Middle frontal gyrus (tissue), 1 donor: ENCODE results near the gene FH.

ENCODE experiments used
- DNase-seq: peaks from one replicate; pipeline ENCODE4 v3.0.0-alpha.2; 2015; ENCODE audit warnings: low spot score; ENCODE audit errors: extremely low spot score

FH gene

DNA sequence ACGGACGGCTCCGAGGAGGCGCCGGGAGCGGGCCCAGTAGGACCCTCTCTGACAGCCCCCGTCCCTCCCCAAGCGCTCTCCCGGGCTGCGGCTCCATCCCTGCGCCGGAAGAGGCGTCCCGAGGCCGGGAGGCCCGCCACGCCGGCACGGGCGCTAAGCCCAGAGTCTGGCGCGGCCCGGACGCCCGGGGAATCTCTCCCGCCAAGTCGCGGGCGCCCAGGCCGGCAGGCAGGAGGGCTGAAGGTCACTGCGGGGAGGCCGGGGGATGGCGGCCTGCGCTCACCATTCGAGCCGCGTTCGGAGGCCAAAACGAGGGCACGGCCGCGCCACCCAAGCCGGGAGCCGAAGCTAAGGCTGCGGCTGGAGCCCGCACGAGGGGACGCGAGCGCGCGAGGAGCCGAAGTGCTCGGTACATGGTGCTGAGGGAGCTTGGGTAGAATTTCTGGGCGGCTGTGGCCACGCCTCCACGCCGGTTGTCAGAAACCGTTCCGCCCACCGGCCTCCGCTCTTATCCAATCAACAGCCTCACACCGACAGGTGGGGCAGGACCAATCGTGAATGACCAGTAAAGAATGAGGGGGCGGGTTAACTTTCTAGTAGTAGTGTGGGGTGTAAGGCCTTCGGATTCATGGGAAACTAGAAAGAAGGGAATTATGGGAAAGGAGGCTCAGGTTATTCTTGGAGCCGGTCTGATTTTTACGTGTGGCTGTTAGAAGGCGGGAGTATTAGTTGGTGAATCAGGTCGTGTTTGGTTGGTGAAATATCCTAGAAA lies at the start of gene FH:
TSS of gene FH (minus strand) at position 448 of the 772 bp plus-strand sequence. CDS start at position 415, 33 bp downstream.
- DNase-seq, result peak; percentile 97

DNA sequence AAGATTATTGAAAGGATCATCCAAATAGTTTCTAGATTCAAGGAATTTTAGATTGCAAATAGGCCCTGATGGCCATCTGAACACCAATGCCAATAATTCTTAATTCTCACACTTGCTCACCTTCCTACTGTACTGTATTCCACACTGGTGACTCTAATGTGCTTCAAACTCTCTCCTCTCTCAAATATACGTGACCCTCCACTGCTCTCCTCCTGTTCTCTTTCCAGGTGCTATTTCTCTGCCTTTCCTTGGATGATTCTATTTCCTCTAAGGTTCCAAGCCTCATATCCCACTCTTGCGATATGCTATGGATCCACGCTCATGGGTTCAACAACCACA lies 41.3 kb upstream of the FH start:
- DNase-seq, result no peak

DNA sequence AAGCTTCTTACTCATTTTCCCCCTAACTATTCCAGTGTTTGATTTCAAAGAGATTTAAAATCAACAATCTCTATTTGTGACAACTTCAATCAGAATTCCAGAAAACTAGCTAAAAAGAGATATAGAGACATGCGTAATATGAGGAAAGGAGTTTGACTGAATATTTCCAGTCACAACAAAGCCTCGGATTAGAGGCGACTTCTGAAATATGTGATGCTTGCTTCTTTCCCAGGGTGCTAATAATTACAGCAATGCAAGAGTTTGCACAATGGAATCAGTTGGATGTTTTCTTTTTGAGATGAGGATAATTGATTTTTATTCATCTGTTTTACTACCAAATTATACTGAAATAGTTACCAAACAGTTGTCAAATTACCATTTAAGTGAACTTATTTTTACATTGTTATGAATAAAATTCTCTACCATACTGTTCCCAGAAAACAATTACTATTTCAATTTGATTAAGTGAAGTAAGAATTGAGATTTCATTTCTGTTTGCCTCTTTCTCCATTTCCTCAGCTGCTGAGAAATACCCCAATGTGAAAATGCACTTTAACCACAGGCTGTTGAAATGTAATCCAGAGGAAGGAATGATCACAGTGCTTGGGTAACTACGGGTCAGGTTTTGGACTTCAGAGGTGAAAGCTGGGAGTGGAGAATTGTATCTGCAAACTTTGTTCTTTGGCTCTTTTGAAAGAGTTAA lies 40.7 kb upstream of the FH start:
- no peak for DNase-seq

DNA sequence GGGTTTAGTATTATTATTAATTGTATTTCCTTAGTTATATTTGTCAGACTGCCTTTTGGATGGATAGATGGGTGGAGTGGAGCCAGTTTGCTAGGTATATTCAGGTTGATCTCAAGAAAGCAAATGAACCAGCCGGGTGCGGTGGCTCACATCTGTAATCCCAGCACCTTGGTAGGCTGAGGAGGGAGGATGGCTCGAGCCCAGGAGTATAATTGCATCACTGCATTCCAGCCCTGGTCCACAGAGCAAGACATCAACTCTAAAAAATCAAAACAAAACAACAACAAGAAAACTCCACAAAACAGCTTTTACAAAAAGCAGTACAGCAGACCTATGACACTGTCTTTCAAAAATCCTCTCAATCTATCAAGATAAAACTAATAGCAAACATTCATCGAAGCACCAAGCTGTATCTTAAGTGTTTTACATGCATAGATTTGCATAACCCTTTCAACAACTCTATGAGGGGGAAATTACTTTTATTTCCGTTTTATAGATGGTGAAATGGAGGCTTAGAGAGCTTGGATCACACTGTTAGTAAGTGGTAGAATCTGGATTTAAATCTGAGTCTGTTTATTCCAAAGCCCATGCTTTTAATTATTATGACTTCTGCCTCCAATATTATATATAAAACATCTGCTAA lies 38.1 kb upstream of the FH start:
- no peak for DNase-seq

DNA sequence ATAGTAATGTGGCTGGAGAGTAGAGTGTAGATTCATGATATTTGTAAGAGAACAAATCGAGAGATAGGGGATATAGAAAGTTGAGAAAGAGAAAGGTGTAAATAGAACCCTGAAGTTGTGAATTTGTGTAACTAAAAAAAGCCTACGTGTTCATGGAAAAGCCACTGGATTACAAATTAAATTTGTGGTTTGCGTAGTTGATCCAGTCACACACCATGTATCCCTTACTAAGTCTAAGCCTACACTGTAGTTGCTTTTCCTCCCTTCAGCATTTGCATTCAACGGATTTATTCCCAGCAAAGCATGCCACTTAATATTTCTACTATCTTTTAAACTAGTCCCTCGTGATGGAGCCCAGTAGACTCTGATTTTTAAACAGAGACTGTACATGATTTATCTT lies 37.5 kb upstream of the FH start:
- no peak for DNase-seq

DNA sequence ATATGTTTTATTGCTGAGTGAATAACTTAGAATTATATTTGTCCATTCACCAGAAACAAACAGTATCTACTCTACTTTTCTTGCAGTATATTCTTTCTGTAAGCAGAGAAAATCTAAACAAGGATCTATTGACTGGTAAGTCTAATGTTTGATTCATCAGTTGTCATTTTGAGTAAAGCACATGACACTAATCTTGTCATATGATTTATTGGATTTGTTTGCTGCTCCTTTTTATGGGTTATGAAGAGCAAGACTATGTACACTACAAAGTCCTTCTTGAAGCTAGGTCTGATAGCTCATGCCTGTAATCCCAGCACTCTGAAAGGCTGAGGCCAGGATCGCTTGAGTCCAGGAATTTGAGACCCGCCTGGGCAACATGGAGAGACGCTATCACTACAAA lies 36.0 kb upstream of the FH start:
- no peak for DNase-seq

DNA sequence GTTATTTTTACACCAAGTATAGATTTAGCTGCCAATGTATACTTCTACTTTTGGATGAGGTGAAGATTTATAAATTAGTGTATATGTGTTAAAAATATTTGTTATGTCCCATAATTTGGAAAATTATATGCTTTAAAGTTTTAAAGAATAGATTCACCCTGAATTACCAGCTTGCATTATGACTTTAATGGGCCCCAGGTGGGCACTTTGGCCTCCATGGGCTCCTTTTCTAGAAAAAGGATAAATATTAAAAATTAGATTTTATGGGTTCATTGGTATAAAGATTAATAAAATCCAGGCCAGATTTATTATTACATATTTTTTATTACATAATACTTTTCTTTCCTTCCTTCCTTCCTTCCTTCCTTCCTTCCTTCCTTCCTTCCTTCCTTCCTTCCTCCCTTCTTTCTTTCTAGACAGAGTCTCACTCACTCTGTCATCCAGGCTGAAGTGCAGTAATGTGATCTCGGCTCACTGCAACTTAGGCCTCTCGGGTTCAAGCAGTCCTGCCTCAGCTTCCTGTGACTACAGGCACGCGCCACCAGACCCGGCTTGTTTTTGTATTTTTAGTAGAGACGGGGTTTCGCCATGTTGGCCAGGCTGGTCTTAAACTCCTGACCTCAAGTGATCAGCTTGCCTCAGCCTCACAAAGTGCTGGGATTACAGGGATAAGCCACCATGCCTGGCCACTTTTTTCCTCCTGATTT lies 34.5 kb upstream of the FH start:
- no peak for DNase-seq

DNA sequence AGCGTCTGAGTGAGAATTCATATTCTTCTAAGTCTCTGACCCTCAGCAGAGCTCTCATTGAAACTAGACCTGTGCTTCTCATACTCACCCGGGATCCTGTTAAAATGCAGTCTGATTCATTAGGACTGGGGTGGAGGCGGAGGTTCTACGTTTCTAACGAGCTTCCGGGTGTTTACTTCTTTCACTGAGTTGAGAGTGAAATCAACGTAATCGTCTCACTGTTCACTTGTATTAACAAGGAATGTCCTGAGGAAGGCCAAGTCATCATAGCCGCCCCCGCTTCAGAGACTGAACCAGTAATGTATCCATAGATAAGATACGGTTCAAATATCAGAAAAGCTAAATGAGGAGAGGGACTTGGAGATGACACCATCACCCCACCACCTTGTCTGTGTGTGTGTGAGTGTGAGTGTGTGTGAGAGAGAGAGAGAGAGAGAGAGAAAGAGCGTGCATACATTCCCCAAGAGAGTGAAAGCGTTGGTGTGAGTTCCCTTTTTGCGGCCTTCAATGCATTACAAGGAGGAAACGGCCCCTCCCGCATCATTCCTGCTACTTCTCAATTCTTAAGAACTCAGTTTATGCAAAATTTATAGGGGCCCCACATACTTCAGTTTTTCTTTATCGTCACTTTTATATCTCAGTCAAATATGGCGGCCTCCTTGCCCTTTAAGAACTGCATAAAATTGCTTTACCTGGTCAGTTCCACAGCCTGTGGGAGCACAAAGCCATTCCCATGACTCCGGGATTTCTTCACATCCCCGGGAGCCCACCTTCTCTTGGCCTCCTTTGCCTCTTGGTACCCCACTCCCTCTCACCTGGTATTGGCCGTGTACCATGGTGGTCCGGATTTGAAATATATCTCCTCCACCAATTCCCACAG lies 32.4 kb upstream of the FH start:
- DNase-seq, result no peak

DNA sequence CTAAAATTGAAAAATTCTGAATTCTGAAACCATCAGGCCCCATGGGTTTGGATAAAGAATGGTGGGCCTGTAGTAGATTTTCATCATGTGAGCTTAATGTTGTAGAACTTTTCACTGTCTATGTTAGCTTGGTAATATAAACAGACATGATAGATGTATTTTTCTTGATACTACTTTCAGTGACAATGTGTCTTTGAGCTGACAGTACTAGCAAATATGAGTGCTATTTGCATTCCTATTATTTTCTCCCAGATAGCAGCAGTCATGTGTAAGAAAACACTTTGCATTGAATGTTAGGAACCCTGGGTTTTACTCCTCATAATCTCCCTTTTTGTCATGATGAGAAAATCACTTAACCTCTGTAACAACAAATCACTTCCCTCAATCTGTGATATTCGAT lies 30.8 kb upstream of the FH start:
- no peak for DNase-seq

DNA sequence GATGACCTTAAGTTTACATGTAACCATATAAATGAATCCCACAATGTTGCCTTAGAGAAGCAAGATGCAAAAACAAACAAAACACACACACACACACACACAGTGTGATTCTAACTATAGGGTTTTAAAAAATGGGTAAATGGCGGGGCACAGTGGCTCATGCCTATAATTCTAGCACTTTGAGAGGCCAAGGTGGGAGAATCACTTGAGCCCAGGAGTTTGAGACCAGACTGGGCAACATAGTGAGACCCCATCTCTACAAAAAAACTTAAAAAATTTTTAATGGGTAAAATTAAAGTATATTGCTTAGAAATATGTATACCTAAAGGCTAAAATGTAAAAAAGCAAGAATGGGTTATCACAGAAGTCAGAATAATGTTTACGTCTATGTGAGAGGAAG lies 28.5 kb upstream of the FH start:
- DNase-seq, result no peak

DNA sequence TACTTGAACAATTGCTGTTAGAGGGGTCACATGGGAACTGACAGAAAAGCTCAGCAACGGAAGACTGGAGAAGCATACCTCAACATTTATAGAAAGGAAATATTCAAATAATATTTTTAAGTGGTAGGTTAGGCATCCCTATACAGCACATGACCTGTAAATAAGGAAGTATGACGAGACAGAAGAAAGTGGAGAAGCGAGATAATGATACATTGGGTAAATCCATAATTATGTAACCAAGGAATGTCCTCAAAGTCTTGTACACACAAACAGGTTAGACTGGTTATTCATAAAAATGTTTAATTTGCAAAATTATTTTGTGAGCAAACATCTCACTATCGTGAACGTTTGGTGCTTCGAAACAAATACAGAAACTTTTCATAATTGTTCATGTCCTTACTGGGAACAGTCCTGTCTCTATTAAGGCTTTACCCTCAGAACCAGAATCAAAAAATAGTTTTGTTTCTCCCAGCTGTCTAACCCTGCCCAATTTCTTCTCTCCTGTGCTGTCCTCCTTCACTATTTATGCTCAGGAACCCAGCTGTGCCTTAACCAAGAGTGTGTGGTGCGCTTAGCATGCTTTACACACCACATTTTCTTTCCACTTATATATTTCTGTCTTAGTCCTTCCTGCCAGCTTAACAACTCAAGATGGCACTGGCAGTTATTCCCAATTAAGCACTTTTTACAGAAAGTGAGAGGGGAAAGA lies 22.8 kb upstream of the FH start:
- no peak for DNase-seq

DNA sequence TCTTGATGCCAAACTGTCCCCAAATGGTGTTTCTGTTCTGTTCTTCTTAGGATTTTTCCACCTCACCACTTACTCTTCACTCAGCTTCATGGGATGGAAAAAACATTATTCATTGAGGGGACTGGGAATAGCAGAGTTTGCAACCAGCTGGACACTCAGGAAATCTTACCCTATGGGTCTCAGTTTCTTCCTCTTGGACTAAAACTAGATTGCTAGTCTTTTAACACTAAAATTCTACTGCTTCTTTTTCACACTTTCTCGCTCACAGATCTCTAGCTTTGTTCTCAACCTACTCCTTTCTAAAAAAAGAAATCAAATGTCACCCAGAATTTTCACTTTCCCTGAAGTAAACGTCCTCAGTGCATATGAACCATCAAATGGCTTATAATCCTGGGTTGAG lies 17.4 kb upstream of the FH start:
- DNase-seq, result no peak

DNA sequence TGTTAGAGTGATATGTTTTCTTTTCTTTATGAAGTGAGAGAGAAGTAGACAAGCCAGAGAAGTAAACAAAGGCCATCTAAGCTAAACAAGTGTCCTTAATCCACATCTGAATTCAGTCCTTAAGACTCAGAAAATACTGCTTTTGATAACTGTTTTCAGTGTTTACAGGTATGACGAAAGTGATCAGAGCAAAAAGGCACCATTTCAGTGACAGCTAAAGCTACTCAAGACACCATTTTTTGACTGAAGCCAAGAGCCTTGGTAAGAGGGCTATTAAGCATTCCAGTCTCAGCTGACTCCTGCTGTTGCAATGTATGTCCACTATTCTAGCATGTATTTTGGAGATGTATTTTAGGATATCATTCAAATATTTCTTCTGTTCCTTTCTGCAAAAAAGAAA lies 16.7 kb upstream of the FH start:
- DNase-seq, result no peak

DNA sequence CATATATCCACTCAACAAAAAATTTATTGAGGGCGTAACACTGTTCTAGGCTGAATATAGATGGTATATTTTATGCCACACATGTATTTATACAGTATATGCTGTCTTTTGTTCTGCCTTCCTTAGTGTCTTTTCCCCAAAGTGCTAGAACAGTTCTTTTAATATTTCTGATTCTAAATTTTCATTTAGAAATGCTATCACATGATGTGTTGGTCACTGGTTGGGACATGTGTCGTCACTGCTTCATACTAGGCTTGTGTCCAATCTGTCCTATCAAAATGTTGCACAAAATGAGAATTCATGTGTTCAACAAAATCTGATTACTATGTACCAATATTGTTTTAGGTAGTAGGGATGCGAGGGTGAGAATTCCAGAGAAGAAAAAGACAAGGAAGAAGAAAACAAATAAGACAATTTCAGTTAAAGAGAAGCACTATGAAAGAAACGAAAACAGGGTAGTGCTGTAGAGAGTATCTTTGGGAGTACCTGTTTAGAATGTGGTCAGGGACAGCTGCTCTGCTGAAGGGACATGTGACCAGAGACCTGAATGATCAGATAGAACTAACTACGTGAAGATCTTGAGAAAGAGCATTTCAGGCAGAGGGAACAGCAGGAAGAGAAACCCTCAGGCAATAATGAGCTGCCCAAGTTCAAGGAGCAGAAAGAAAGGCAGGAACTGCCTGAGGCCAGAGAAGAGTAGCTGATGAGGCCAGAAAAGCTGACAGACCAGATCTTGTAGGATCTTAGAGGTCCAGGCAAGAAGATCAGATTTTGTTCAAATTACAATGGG lies 14.0 kb upstream of the FH start:
- no peak for DNase-seq

DNA sequence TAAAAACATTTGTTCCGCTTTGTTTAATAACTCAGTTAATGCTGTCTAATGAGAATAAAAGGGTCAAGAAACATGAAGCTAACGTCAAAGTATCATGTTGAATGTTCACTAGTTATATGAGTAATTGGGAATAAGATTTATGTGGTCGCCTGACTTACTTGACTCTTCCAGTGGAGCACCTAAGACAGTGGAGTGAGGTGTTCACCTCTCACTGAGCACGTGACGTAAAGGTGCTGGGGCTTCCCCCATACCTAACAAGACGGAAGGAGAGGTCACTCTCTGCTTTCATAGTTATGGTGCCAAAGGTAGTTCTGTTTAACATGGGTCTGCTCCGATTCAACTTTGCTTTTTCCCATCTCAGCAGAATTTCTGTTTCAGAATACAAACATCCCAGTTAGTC lies 13.3 kb upstream of the FH start:
- DNase-seq, result no peak

DNA sequence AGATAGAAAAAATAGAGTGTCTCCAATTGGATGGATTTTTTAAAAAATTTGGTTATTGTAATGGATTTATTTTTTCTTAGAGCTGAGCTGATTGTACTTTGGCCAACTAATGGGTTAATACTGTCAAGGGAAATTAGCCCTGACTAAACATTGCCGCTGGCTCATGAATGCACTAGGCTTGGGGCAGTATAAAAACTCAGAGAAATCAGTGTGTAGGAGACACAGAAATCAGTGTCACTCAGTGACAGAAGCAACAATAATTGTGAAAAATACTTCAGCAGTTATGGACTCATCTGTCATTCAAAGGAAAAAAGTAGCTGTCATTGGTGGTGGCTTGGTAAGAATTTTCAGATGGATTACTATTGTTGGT lies 12.6 kb upstream of the FH start, which contains the start of gene KMO:
TSS of gene KMO (plus strand) at position 217 of the 370 bp plus-strand sequence. CDS start at position 284, 67 bp downstream.
- no peak for DNase-seq

DNA sequence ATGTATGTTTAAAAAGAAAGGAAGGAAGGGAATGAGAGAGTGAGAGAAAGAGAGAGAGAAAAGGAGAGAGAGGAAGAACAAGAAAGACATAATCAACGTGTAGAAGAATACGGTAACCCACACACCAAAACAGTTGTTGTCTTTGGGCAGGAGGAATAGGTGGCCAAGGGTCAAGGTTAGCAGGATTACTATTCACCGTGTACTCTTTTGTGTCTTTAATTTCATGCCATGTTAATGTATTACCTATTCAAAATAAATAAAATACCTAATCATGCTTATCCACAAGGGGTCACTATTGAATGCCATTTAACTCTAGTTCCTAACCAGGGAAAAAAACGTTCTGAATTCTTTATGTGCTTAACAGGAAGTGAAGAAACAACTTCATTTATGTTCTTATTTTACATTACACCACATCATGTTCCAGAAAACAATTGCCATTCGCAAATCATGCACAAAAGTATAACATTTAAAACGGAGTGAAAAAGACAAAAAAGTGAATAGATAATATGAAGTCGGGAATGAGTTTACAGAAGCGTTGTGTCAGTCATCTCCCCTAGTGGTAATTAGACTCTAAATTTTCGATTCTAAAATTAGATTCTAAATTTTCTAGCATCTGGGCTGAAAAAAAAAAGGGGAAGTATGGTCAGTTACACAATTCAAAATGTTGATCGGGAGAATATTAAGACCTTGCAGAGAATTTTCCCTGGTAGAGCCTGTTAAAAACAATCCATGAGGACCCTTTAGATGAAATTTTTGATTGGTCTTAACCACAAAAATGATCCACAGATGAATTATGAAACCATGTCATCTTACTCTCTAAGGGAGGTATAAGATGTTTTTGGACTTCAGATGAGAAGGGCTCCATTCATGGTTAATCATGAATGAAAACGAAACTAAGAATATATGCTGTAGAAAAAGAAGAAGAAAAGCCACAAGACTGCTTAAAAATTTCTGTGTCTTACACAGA lies 11.9 kb upstream of the FH start:
- peak; percentile 75 for DNase-seq

DNA sequence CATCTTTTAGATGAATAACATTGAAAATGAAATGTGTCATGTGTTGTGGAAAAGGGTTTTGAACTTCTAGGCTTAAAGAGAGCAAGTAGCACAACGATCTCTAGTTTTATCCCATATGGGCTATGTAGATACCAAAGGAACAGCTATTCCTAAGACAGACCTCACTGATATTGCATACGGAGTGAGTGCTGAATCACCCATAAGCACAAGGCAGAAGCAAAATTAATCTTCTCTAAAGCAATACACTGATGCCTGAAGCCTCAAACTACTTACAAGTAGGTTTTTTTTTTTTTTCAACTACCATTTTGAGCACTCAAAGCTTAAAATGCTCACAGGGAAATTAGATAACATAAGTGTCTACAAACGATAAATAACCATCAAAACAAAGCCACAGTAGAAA lies 7.6 kb upstream of the FH start:
- no peak for DNase-seq
